Gastroesophageal sphincter (tissue), 3 donors: Measurements from ENCODE around the gene ZNF687.

Source experiments
- EP300 ChIP-seq: sonication (generic); formaldehyde crosslinking; IDR thresholded peaks from one replicate; pipeline ENCODE4 v1.6.1; 2017; ENCODE audit warnings: antibody characterized with exemption, mild to moderate bottlenecking
- POLR2A ChIP-seq, 2 donors: fragments of 450-650 bp; IDR thresholded peaks; one replicate each; pipeline ENCODE4 v1.6.1; 2017; ENCODE audit warnings: antibody characterized with exemption in 2 of 2, mild to moderate bottlenecking in 2 of 2, moderate library complexity in 1 of 2
- TF ChIP-seq, protein P1 (sequence below), 4 experiments: fragments of 200-600 bp in 2 of 4; fragments of 450-650 bp in 2 of 4; sonication (generic) in 1 of 4; IDR thresholded peaks; one replicate each; pipeline ENCODE4 v1.5.1; 2017 to 2019; ENCODE audit warnings: antibody characterized with exemption in 4 of 4, mild to moderate bottlenecking in 2 of 4, moderate library complexity in 2 of 4

DNA sequence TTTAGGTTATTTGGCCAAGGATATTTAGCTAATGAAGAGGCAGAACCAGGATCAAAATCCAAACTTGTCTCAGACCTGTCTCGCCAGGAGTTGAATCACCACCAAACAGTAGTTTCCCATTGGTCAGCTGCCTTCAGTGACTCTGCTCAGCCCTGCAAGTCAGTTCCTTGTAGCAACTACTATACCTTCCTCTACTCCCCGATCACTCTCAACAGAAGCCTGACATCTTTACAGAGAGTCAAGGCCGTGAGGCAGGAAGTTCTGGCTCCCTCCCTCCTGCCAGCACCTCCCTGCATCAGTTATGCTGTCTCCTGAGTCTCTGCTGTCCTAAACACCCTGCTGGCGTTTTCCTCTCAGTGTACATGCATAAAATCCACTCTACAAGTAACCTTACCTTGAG lies 14.3 kb upstream of the ZNF687 start:
- TF ChIP-seq, protein P1, sequence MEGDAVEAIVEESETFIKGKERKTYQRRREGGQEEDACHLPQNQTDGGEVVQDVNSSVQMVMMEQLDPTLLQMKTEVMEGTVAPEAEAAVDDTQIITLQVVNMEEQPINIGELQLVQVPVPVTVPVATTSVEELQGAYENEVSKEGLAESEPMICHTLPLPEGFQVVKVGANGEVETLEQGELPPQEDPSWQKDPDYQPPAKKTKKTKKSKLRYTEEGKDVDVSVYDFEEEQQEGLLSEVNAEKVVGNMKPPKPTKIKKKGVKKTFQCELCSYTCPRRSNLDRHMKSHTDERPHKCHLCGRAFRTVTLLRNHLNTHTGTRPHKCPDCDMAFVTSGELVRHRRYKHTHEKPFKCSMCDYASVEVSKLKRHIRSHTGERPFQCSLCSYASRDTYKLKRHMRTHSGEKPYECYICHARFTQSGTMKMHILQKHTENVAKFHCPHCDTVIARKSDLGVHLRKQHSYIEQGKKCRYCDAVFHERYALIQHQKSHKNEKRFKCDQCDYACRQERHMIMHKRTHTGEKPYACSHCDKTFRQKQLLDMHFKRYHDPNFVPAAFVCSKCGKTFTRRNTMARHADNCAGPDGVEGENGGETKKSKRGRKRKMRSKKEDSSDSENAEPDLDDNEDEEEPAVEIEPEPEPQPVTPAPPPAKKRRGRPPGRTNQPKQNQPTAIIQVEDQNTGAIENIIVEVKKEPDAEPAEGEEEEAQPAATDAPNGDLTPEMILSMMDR (IDR thresholded peaks at IDR 0.05): no peak
- TF ChIP-seq POLR2A (IDR thresholded peaks at IDR 0.05) (no peak), EP300 (no peak)
